ENCODE data around the gene RASGEF1C.

DNA sequence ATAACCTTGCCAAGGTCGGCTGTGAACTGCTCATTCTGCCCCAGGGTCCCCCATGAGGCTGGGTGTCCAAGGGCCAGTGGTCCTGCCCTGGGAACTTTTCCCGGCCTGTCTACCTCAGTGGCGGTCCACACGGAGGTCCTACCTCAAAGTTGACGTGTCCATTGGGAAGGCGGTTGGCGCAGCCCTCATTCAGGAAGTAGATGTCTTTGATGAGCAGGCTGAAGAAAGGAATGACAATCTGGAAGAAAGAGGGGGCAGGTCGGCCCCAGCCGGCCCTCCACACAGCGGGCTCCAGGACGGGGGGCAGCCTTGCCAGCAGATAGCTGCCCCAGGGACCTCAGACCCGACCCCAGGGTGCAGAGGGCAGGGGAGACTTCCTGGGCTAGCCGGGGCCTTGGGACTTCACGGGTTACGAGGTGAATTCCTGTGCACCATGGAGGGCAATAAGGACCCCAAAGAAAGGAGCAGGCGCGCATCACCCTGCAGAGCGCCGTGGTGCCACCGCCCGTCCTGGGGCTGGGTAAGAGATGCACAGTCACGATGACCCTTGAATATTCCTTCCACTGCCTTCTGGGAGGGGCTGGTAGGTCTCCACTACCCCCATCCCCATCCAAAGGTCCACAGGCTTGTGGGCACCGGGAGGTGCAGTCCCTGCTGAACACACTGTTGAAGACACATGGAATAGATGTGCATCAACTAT is 94.6 kb downstream of the RASGEF1C start:
- TF ChIP-seq, protein P1, sequence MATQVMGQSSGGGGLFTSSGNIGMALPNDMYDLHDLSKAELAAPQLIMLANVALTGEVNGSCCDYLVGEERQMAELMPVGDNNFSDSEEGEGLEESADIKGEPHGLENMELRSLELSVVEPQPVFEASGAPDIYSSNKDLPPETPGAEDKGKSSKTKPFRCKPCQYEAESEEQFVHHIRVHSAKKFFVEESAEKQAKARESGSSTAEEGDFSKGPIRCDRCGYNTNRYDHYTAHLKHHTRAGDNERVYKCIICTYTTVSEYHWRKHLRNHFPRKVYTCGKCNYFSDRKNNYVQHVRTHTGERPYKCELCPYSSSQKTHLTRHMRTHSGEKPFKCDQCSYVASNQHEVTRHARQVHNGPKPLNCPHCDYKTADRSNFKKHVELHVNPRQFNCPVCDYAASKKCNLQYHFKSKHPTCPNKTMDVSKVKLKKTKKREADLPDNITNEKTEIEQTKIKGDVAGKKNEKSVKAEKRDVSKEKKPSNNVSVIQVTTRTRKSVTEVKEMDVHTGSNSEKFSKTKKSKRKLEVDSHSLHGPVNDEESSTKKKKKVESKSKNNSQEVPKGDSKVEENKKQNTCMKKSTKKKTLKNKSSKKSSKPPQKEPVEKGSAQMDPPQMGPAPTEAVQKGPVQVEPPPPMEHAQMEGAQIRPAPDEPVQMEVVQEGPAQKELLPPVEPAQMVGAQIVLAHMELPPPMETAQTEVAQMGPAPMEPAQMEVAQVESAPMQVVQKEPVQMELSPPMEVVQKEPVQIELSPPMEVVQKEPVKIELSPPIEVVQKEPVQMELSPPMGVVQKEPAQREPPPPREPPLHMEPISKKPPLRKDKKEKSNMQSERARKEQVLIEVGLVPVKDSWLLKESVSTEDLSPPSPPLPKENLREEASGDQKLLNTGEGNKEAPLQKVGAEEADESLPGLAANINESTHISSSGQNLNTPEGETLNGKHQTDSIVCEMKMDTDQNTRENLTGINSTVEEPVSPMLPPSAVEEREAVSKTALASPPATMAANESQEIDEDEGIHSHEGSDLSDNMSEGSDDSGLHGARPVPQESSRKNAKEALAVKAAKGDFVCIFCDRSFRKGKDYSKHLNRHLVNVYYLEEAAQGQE (IDR thresholded peaks at IDR 0.05; ENCODE audit: insufficient read depth in 1 of 2, low read depth in 2 of 2, low read length in 2 of 2): no peak
- no peak for TF ChIP-seq TAF1 (IDR thresholded peaks at IDR 0.05; ENCODE audit: borderline replicate concordance, insufficient read depth, low read length)

All from PFSK-1 (cell line).